Spleen (tissue), 7 donors: ENCODE data around the gene MORN4.
"Not testable (repeated sequence)": the region's sequence is repeated elsewhere in the genome, so short reads cannot be mapped to it uniquely, and the experiment has no call there.

Source experiments
- POLR2A ChIP-seq, 3 donors: fragments of 450-650 bp; IDR thresholded peaks; one replicate each; pipeline ENCODE4 v1.5.1; 2017; ENCODE audit warnings: antibody characterized with exemption in 3 of 3, mild to moderate bottlenecking in 1 of 3
- POLR2AphosphoS5 ChIP-seq, 3 donors: sonication (generic); formaldehyde crosslinking; IDR thresholded peaks; one replicate each; pipeline ENCODE4 v1.5.1; 2017; ENCODE audit warnings: antibody characterized with exemption in 3 of 3
- TF ChIP-seq, protein P1 (sequence below), 11 experiments: fragments of 200-600 bp in 7 of 11; fragments of 450-650 bp in 4 of 11; sonication (generic) in 4 of 11; IDR thresholded peaks in 8 of 11; conservative IDR thresholded peaks in 3 of 11; 1 replicate in 7 of 11; 2 replicates in 4 of 11; pipeline versions ENCODE4 v1.4.0 to v1.8.0; 2016 to 2021; ENCODE audit warnings: antibody characterized with exemption in 11 of 11, inconsistent platforms in 4 of 11, mild to moderate bottlenecking in 1 of 11
- donor health status: DM: no; HTN: no; CAD: no; lungs with moderate emphysema.
- donor health status: DM: no; HTN: no; CAD: no.
- donor health status: DM: no; HTN: no; CAD: no.

DNA sequence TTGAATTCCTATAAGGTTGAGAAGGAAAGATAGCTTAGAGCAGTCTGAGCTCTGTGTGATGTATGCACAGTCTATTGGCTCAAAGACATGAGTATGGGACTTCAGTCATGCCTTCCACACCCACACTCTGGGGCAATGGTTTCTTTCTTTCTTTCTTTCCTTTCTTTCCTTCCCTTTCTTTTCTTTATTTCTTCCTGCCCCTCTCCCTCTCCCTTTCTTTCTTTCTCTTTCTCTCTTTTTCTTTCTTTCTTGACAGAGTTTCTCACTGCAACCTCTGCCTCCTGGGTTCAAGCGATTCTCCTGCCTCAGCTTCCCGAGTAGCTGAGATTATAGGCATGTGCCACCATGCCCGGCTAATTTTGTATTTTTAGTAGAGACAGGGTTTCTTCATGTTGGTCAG lies 5.8 kb upstream of the MORN4 start:
- TF ChIP-seq, protein P1, sequence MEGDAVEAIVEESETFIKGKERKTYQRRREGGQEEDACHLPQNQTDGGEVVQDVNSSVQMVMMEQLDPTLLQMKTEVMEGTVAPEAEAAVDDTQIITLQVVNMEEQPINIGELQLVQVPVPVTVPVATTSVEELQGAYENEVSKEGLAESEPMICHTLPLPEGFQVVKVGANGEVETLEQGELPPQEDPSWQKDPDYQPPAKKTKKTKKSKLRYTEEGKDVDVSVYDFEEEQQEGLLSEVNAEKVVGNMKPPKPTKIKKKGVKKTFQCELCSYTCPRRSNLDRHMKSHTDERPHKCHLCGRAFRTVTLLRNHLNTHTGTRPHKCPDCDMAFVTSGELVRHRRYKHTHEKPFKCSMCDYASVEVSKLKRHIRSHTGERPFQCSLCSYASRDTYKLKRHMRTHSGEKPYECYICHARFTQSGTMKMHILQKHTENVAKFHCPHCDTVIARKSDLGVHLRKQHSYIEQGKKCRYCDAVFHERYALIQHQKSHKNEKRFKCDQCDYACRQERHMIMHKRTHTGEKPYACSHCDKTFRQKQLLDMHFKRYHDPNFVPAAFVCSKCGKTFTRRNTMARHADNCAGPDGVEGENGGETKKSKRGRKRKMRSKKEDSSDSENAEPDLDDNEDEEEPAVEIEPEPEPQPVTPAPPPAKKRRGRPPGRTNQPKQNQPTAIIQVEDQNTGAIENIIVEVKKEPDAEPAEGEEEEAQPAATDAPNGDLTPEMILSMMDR (IDR thresholded peaks at IDR 0.05 in 8 of 11, conservative IDR thresholded peaks at IDR 0.05 in 3 of 11), result not testable (repeated sequence)
- not testable (repeated sequence) for TF ChIP-seq POLR2A, POLR2AphosphoS5 (IDR thresholded peaks at IDR 0.05)
